CD14-positive monocyte (primary cell): Measurements from ENCODE around the gene JCAD. TPM values are rescaled to one million over a fixed set of nuclear protein-coding genes. Genes with fewer than 3 reads are reported as not detected.

Experiments used
- DNase-seq, 3 donors: peaks; one replicate each; pipeline ENCODE4 v3.0.0-alpha.2; 2011 to 2022
- H2AFZ ChIP-seq: 2 replicates; pipeline ENCODE4 v1.6.0; 2012; ENCODE audit warnings: mild to moderate bottlenecking, low read depth, low read length, inconsistent platforms; ENCODE audit not compliant: insufficient read depth, poor library complexity, severe bottlenecking
- H3K27ac ChIP-seq, 2 donors: 1 replicate in 1 of 2; 2 replicates in 1 of 2; pipeline ENCODE4 v1.5.1; 2012 to 2013; ENCODE audit warnings: low read length in 2 of 2, control low read depth in 1 of 2, inconsistent platforms in 1 of 2, low read depth in 1 of 2, mild to moderate bottlenecking in 1 of 2
- H3K27me3 ChIP-seq, 2 donors: one replicate each; pipeline versions ENCODE4 v1.6.0 to v1.6.1; 2011 to 2013; ENCODE audit warnings: low read length in 2 of 2; ENCODE audit not compliant: control insufficient read depth in 2 of 2, insufficient read depth in 2 of 2
- H3K36me3 ChIP-seq, 2 donors: replicated peaks in 1 of 2; 1 replicate in 1 of 2; 2 replicates in 1 of 2; pipeline versions ENCODE4 v1.5.1 to v1.6.1; 2012 to 2013; ENCODE audit warnings: low read length in 2 of 2, control low read depth in 1 of 2, inconsistent platforms in 1 of 2, mild to moderate bottlenecking in 1 of 2; ENCODE audit not compliant: insufficient read depth in 2 of 2, control insufficient read depth in 1 of 2
- H3K4me1 ChIP-seq, 2 donors: 1 replicate in 1 of 2; 2 replicates in 1 of 2; pipeline versions ENCODE4 v1.5.1 to v1.6.1; 2012 to 2013; ENCODE audit warnings: low read length in 2 of 2, control low read depth in 1 of 2, inconsistent platforms in 1 of 2, mild to moderate bottlenecking in 1 of 2, moderate library complexity in 1 of 2; ENCODE audit not compliant: insufficient read depth in 2 of 2, control insufficient read depth in 1 of 2
- H3K4me2 ChIP-seq: replicated peaks from 2 replicates; pipeline ENCODE3; 2012; ENCODE audit warnings: low read length, moderate library complexity, mild to moderate bottlenecking; ENCODE audit not compliant: poor library complexity, severe bottlenecking; ENCODE audit errors: extremely low read depth
- H3K4me3 ChIP-seq, 3 experiments: fragments of 200-600 bp in 1 of 3; sonication (generic) in 1 of 3; replicated peaks in 1 of 3; 1 replicate in 2 of 3; 2 replicates in 1 of 3; pipeline ENCODE4 v1.5.1; 2011 to 2013; ENCODE audit warnings: low read length in 3 of 3, mild to moderate bottlenecking in 3 of 3, control low read depth in 2 of 3, low read depth in 2 of 3, inconsistent platforms in 1 of 3, moderate library complexity in 1 of 3
- H3K79me2 ChIP-seq: 2 replicates; pipeline ENCODE4 v1.6.0; 2012; ENCODE audit warnings: mild to moderate bottlenecking, control low read depth, inconsistent platforms, low read length, moderate library complexity; ENCODE audit not compliant: insufficient read depth
- H3K9ac ChIP-seq: 2 replicates; pipeline ENCODE4 v1.6.0; 2017; ENCODE audit warnings: low read length, mild to moderate bottlenecking; ENCODE audit not compliant: insufficient read depth, poor library complexity, severe bottlenecking
- H3K9me3 ChIP-seq, 2 donors: replicated peaks in 1 of 2; 1 replicate in 1 of 2; 2 replicates in 1 of 2; pipeline versions ENCODE4 v1.5.1 to v1.6.1; 2012 to 2013; ENCODE audit warnings: low read length in 2 of 2, control low read depth in 1 of 2; ENCODE audit not compliant: control insufficient read depth in 1 of 2, insufficient read depth in 1 of 2
- H4K20me1 ChIP-seq: 2 replicates; pipeline ENCODE4 v1.6.0; 2012; ENCODE audit warnings: mild to moderate bottlenecking, low read length, control low read depth, moderate library complexity; ENCODE audit not compliant: insufficient read depth
- H3K27ac Mint-ChIP-seq, 7 donors: one replicate each; pipeline ENCODE4 v1.8.0; 2020; ENCODE audit warnings: mild to moderate bottlenecking in 7 of 7, mixed read lengths in 7 of 7, moderate library complexity in 6 of 7, inconsistent platforms in 2 of 7
- H3K27me3 Mint-ChIP-seq, 3 donors: one replicate each; pipeline ENCODE4 v1.8.0; 2021 to 2022; ENCODE audit warnings: low read depth in 3 of 3, mild to moderate bottlenecking in 3 of 3, mixed read lengths in 3 of 3, moderate library complexity in 3 of 3, inconsistent platforms in 1 of 3
- H3K36me3 Mint-ChIP-seq, 2 donors: one replicate each; pipeline ENCODE4 v1.8.0; 2020; ENCODE audit warnings: mixed read lengths in 2 of 2, inconsistent platforms in 1 of 2, mild to moderate bottlenecking in 1 of 2
- H3K4me1 Mint-ChIP-seq: one replicate; pipeline ENCODE4 v1.8.0; 2020; ENCODE audit warnings: mild to moderate bottlenecking, mixed read lengths
- H3K4me3 Mint-ChIP-seq, 2 donors: one replicate each; pipeline ENCODE4 v1.8.0; 2020; ENCODE audit warnings: mild to moderate bottlenecking in 2 of 2, mixed read lengths in 2 of 2, moderate library complexity in 1 of 2
- H3K9me3 Mint-ChIP-seq, 7 donors: one replicate each; pipeline ENCODE4 v1.8.0; 2020 to 2022; ENCODE audit warnings: mixed read lengths in 7 of 7, mild to moderate bottlenecking in 6 of 7, moderate library complexity in 6 of 7, inconsistent platforms in 2 of 7
- CTCF ChIP-seq: fragments of 200-600 bp; IDR thresholded peaks from one replicate; pipeline ENCODE4 v1.8.0; 2022; ENCODE audit warnings: antibody characterized with exemption, mild to moderate bottlenecking
- WGBS: methylation state at CpG from one replicate; pipeline ENCODE4 v1.1.5; 2013; ENCODE audit warnings: missing lambda C conversion rate; ENCODE audit not compliant: insufficient coverage; 5-methylcytosine and 5-hydroxymethylcytosine counted together
- intact Hi-C, 2 donors: fragments of 100-400 bp; cut with micrococcal nuclease; formaldehyde crosslinking; loops; one replicate each; pipeline versions ENCODE4 v1.15.0 to v1.15.1; 2023
- polyA plus RNA-seq, 3 donors: library from polyadenylated mRNA; depleted of rRNA in 1 of 3; unstranded in 2 of 3; stranded (reverse) in 1 of 3; fragments of 300-500 nt in 2 of 3; fragments of >200 nt in 1 of 3; fragmentation: Illumina TruSeq in 2 of 3; gene quantifications; 1 replicate in 2 of 3; 2 replicates in 1 of 3; pipeline ENCODE4 v1.2.3, GENCODE V29; 2012 to 2021

Gene JCAD
- polyA plus RNA-seq, 3 donors, result not detected

GRCh38 chr10:30013757-30014156 lies 45.6 kb downstream of the JCAD start:
- WGBS, result 96% methylated on average over 5 of the region's 5 CpGs
- Mint-ChIP-seq H3K9me3 (no peaks in the 10 kb centered on the region), H3K4me3 (no peak overlapping the region), H3K27ac (no peak overlapping the region), H3K36me3 (no peaks in the 10 kb centered on the region), H3K27me3 (peaks cover 12 to 18% (median 13%) of the 10 kb centered on the region in 3 donors), H3K4me1 (peaks cover 14% of the 10 kb centered on the region)
- no peaks in the 10 kb centered on the region for H4K20me1 ChIP-seq
- H3K27me3 ChIP-seq, result peaks cover 15 to 17% of the 10 kb centered on the region in 2 donors
- TF ChIP-seq CTCF, result no peak
- no peak overlapping the region for H2AFZ ChIP-seq
- H3K9ac ChIP-seq, result no peak overlapping the region
- no peaks in the 10 kb centered on the region for H3K79me2 ChIP-seq
- H3K4me3 ChIP-seq, result no peak overlapping the region
- no peaks in the 10 kb centered on the region for H3K9me3 ChIP-seq
- no peak overlapping the region for H3K4me2 ChIP-seq
- intact Hi-C loops, result no loop called here
- H3K4me1 ChIP-seq, result no peaks in the 10 kb centered on the region
- no peak for DNase-seq
- H3K36me3 ChIP-seq, result no peaks in the 10 kb centered on the region
- no peak overlapping the region for H3K27ac ChIP-seq

GRCh38 chr10:30011956-30012647 lies 47.3 kb downstream of the JCAD start:
- Mint-ChIP-seq H3K9me3 (no peaks in the 10 kb centered on the region), H3K27ac (no peak overlapping the region), H3K4me3 (no peak overlapping the region), H3K27me3 (peaks cover 3 to 9% (median 4%) of the 10 kb centered on the region in 3 donors), H3K4me1 (no peaks in the 10 kb centered on the region), H3K36me3 (no peaks in the 10 kb centered on the region)
- intact Hi-C loops, result no loop called here
- H3K4me1 ChIP-seq, result no peaks in the 10 kb centered on the region
- H3K4me2 ChIP-seq, result no peak overlapping the region
- H3K27ac ChIP-seq, result no peak overlapping the region
- no peak for DNase-seq
- no peak overlapping the region for H3K9ac ChIP-seq
- WGBS, result no CpG with 5 or more reads among the region's 4 CpGs
- peaks cover under 1 to 1% of the 10 kb centered on the region in 2 donors for H3K27me3 ChIP-seq
- no peaks in the 10 kb centered on the region for H3K9me3 ChIP-seq
- TF ChIP-seq CTCF, result no peak
- no peaks in the 10 kb centered on the region for H3K79me2 ChIP-seq
- H2AFZ ChIP-seq, result no peak overlapping the region
- no peak overlapping the region for H3K4me3 ChIP-seq
- no peaks in the 10 kb centered on the region for H4K20me1 ChIP-seq
- H3K36me3 ChIP-seq, result no peaks in the 10 kb centered on the region
